Activated B cell treated with CpG ODN at 0.5 μM for 24 hours (primary cell): ENCODE measurements around the gene PRKCG. TPM values are rescaled to one million over a fixed set of nuclear protein-coding genes. Genes with fewer than 3 reads are reported as not detected.

ENCODE experiments used
- ATAC-seq: fragments of 200-7000 bp; cut with Tn5 transposase; one replicate; pipeline ENCODE4 v1.10.0; 2021; ENCODE audit warnings: low read depth, mild to moderate bottlenecking, moderate library complexity
- CTCF ChIA-PET: fragments of 350-600 bp; sonication (Branson Sonifier 250); formaldehyde crosslinking; loops from one replicate; lab custom pipeline; 2021; ENCODE audit warnings: antibody characterized with exemption; lab: Charles Lee
- POLR2A ChIA-PET: fragments of 350-600 bp; sonication (Branson Sonifier 250); formaldehyde crosslinking; loops from one replicate; lab custom pipeline; 2021; ENCODE audit warnings: antibody characterized with exemption; lab: Charles Lee
- DNase-seq: peaks from one replicate; pipeline ENCODE4 v3.0.0; 2022
- H3K27ac Mint-ChIP-seq: one replicate; pipeline ENCODE4 v1.8.0; 2020; ENCODE audit warnings: mixed read lengths
- H3K27me3 Mint-ChIP-seq: one replicate; pipeline ENCODE4 v1.8.0; 2021; ENCODE audit warnings: mixed read lengths
- H3K36me3 Mint-ChIP-seq: one replicate; pipeline ENCODE4 v1.8.0; 2021; ENCODE audit warnings: low read depth, mixed read lengths
- H3K4me1 Mint-ChIP-seq: one replicate; pipeline ENCODE4 v1.8.0; 2021; ENCODE audit warnings: mixed read lengths
- H3K4me3 Mint-ChIP-seq: one replicate; pipeline ENCODE4 v1.8.0; 2020; ENCODE audit warnings: mild to moderate bottlenecking, mixed read lengths
- H3K9me3 Mint-ChIP-seq: one replicate; pipeline ENCODE4 v1.8.0; 2020; ENCODE audit warnings: mixed read lengths
- intact Hi-C: fragments of 100-400 bp; cut with micrococcal nuclease; formaldehyde crosslinking; loops from one replicate; pipeline ENCODE4 v1.15.1; 2024
- total RNA-seq: library from RNA; stranded (reverse); gene quantifications from 2 replicates; pipeline ENCODE4 v1.2.3, GENCODE V29; 2022
- TF ChIP-seq, protein P1 (sequence below): fragments of 200-600 bp; IDR thresholded peaks from one replicate; pipeline ENCODE4 v1.8.0; 2022; ENCODE audit warnings: antibody characterized with exemption, mild to moderate bottlenecking

PRKCG gene
- total RNA-seq, 1 donor from 2014 or later, result not detected

- Mint-ChIP-seq H3K27me3 (peaks cover 68% of the 10 kb centered on the region), H3K9me3 (no peaks in the 10 kb centered on the region), H3K36me3 (no peaks in the 10 kb centered on the region), H3K4me3 (peak overlapping the region; percentile 24), H3K27ac (no peak overlapping the region), H3K4me1 (peaks cover 23% of the 10 kb centered on the region)
- TF ChIP-seq, protein P1, sequence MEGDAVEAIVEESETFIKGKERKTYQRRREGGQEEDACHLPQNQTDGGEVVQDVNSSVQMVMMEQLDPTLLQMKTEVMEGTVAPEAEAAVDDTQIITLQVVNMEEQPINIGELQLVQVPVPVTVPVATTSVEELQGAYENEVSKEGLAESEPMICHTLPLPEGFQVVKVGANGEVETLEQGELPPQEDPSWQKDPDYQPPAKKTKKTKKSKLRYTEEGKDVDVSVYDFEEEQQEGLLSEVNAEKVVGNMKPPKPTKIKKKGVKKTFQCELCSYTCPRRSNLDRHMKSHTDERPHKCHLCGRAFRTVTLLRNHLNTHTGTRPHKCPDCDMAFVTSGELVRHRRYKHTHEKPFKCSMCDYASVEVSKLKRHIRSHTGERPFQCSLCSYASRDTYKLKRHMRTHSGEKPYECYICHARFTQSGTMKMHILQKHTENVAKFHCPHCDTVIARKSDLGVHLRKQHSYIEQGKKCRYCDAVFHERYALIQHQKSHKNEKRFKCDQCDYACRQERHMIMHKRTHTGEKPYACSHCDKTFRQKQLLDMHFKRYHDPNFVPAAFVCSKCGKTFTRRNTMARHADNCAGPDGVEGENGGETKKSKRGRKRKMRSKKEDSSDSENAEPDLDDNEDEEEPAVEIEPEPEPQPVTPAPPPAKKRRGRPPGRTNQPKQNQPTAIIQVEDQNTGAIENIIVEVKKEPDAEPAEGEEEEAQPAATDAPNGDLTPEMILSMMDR, result no peak
- intact Hi-C loops, result no loop called here
- ATAC-seq (peak; percentile 81), DNase-seq (no peak)
- CTCF ChIA-PET, result no interaction called here
- POLR2A ChIA-PET, result no interaction called here
Observed at GRCh38 chr19:53908106-53908934, 26.3 kb downstream of the PRKCG start.

- intact Hi-C loops, result no loop called here
- Mint-ChIP-seq H3K27ac (no peak within 1 kb of the TSS), H3K4me1 (peaks cover 23% of the 10 kb centered on the region), H3K4me3 (peak within 1 kb of the TSS; percentile 13), H3K36me3 (no peaks in the 10 kb centered on the region), H3K27me3 (peaks cover 67% of the 10 kb centered on the region), H3K9me3 (no peaks in the 10 kb centered on the region)
- POLR2A ChIA-PET, result no interaction called here
- DNase-seq (no peak), ATAC-seq (no peak)
- CTCF ChIA-PET, result no interaction called here
- TF ChIP-seq, protein P1, result no peak
Observed at GRCh38 chr19:53908935-53909415, 27.0 kb downstream of the PRKCG start, which contains the start of gene CACNG7. Gene CACNG7 (plus strand): TSS chr19:53909278. CDS start chr19:53912832, 3,554 bp downstream.

GRCh38 chr19:53909471-53910169, 27.6 kb downstream of the PRKCG start:
- DNase-seq, result no peak
- TF ChIP-seq, protein P1, result no peak
- ATAC-seq, result no peak
- POLR2A ChIA-PET, result no interaction called here
- Mint-ChIP-seq H3K9me3 (no peaks in the 10 kb centered on the region), H3K36me3 (no peaks in the 10 kb centered on the region), H3K27me3 (peaks cover 61% of the 10 kb centered on the region), H3K27ac (no peak overlapping the region), H3K4me3 (no peak overlapping the region), H3K4me1 (peaks cover 23% of the 10 kb centered on the region)
- CTCF ChIA-PET, result no interaction called here
- intact Hi-C loops, result no loop called here

GRCh38 chr19:53910170-53910518, 28.1 kb downstream of the PRKCG start:
- H3K27me3 Mint-ChIP-seq, result peaks cover 58% of the 10 kb centered on the region
- no peak overlapping the region for H3K4me3 Mint-ChIP-seq
- intact Hi-C loops, result no loop called here
- H3K9me3 Mint-ChIP-seq, result no peaks in the 10 kb centered on the region
- H3K27ac Mint-ChIP-seq, result no peak overlapping the region
- ChIA-PET POLR2A (no interaction called here), CTCF (no interaction called here)
- no peak for DNase-seq
- no peaks in the 10 kb centered on the region for H3K36me3 Mint-ChIP-seq
- peaks cover 23% of the 10 kb centered on the region for H3K4me1 Mint-ChIP-seq
- TF ChIP-seq, protein P1, result no peak
- ATAC-seq, result no peak

- intact Hi-C loops, result no loop called here
Observed at GRCh38 chr19:53912653-53913052, 30.7 kb downstream of the PRKCG start.

More at GRCh38 chr19:53912653-53913052, 30.7 kb downstream of the PRKCG start:
- ChIA-PET POLR2A (no interaction called here), CTCF (no interaction called here)
- Mint-ChIP-seq H3K4me3 (no peak overlapping the region), H3K4me1 (peaks cover 15% of the 10 kb centered on the region), H3K36me3 (no peaks in the 10 kb centered on the region), H3K9me3 (peaks cover 4% of the 10 kb centered on the region), H3K27me3 (peaks cover 44% of the 10 kb centered on the region), H3K27ac (no peak overlapping the region)
- TF ChIP-seq, protein P1, result no peak
- DNase-seq (no peak), ATAC-seq (no peak)
